ENCODE data around the gene PLEKHA8.
"Not testable (repeated sequence)": the region's sequence is repeated elsewhere in the genome, so short reads cannot be mapped to it uniquely, and the experiment has no call there.

The PLEKHA8 gene

DNA sequence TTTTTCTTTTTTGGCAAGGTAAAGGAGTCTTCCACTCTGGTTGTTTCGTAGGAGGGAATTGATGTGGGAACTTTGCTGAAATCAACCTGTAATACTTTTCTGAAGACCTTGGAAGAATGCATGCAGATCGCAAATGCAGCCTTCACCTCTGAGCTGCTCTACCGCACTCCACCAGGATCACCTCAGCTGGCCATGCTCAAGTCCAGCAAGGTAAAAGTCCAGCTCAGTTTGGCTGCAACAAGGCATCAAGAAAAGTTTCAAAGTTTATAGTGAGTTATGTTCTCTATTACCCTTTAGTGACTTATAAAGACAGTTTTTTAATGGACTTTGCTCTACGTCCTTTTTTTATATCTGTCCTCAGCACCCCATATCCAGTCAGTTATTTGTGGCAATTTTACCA, 21.0 kb downstream of the PLEKHA8 start:
- Histone ChIP-seq H3K36me3 (no peaks in the 10 kb centered on the region), H3K27ac (no peak overlapping the region), H3K4me1 (ENCODE audit: control insufficient read depth in 1 of 2, insufficient read depth in 1 of 2, low read depth in 1 of 2, low read length in 1 of 2) (no peaks in the 10 kb centered on the region), H3K27me3 (no peaks in the 10 kb centered on the region), H3K4me3 (ENCODE audit: low read depth in 1 of 2, low read length in 1 of 2) (no peak overlapping the region), H3K9me3 (no peaks in the 10 kb centered on the region)
- no peak for TF ChIP-seq CTCF (IDR thresholded peaks at IDR 0.05)

DNA sequence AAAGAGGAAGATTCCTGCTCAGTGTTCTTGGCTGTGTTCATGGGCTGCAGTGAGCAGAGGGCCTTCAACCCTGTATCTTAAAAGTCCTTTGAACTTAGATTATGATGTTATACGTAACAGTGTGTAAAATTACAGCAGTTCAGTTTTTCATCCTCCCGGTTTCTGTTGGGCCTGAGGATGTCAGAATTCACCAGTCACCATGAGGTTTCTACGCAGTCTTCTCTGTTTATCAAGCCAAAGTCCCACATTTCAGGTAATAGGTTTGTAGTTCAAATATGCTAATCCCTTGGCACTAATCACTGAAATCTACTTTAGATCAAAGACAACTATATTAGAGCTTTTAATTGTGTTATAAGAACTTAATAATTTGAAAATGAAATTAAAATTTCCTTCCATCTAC, 24.9 kb downstream of the PLEKHA8 start:
- H3K4me1 ChIP-seq (ENCODE audit: control insufficient read depth in 1 of 2, insufficient read depth in 1 of 2, low read depth in 1 of 2, low read length in 1 of 2) = no peaks in the 10 kb centered on the region
- no peaks in the 10 kb centered on the region for H3K27me3 ChIP-seq
- no peaks in the 10 kb centered on the region for H3K9me3 ChIP-seq
- no peak overlapping the region for H3K27ac ChIP-seq
- H3K36me3 ChIP-seq = no peaks in the 10 kb centered on the region
- TF ChIP-seq CTCF (IDR thresholded peaks at IDR 0.05) = no peak
- no peak overlapping the region for H3K4me3 ChIP-seq (ENCODE audit: low read depth in 1 of 2, low read length in 1 of 2)

DNA sequence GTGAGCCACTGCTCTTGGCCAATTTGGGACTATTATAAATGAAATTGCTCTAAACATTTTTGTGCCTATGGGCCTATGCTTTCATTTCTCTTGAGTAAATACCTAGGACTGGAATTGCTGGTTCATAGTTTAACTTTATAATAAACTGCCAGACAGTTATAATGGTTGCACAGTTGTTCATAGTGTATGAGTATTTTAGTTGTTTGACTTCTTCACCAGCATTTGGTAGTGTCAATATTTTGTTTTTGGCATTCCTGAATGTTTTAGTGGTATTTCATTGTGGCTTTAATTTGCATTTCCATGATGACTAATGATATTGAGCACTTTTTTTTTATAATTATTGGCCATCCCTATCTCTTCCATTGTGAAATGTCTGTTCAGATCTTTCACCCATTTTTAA, 29.5 kb downstream of the PLEKHA8 start:
- H3K9me3 ChIP-seq = no peaks in the 10 kb centered on the region
- no peaks in the 10 kb centered on the region for H3K36me3 ChIP-seq
- H3K4me3 ChIP-seq (ENCODE audit: low read depth in 1 of 2, low read length in 1 of 2) = no peak overlapping the region
- H3K27ac ChIP-seq = no peak overlapping the region
- TF ChIP-seq CTCF (IDR thresholded peaks at IDR 0.05) = no peak
- no peaks in the 10 kb centered on the region for H3K27me3 ChIP-seq
- no peaks in the 10 kb centered on the region for H3K4me1 ChIP-seq (ENCODE audit: control insufficient read depth in 1 of 2, insufficient read depth in 1 of 2, low read depth in 1 of 2, low read length in 1 of 2)

DNA sequence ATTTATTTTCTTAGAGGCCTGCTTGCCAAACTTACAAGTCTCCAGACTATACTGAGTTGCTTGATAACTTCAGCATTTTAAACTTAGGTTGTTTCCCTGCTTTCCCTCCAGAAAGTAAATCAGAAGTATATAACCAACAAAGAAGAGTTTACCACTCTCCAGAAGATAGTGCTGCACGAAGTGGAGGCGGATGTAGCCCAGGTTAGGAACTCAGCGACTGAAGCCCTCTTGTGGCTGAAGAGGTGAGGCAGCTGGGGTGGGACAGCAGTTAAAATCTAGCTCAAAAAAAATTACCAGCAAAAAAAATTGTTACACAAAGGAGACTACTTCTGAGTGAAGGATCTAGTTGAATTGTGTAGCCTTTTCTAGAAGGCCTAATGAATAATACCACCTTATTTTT, 33.6 kb downstream of the PLEKHA8 start:
- H3K4me1 ChIP-seq (ENCODE audit: control insufficient read depth in 1 of 2, insufficient read depth in 1 of 2, low read depth in 1 of 2, low read length in 1 of 2); H3K9me3 ChIP-seq; H3K27ac ChIP-seq; H3K36me3 ChIP-seq; H3K27me3 ChIP-seq; H3K4me3 ChIP-seq (ENCODE audit: low read depth in 1 of 2, low read length in 1 of 2): not testable (repeated sequence)

- H3K36me3 ChIP-seq = no peaks in the 10 kb centered on the region
- TF ChIP-seq CTCF (IDR thresholded peaks at IDR 0.05) = no peak
- no peak overlapping the region for H3K27ac ChIP-seq
These were observed 34.4 kb downstream of the PLEKHA8 start for GRCh38 chr7:30062587-30062986.

DNA sequence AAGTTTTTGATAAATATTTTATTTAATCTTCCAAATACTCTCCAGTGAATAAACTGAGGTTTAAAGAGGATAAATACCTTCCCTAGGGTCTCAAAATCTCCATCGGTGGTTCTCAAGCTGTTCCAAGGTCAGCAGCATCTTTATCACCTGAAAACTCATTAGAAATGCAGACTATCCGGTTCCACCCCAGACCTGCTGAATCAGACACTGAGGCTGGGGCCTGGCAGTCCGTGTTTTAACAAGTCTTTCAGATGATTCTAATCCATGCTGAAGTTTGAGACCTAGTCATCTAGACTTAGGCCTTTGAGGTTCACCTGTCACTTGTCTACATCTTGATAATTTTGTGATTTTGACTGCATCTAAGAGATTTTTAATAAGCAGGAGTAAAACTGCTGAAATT, 37.5 kb downstream of the PLEKHA8 start:
- Histone ChIP-seq H3K36me3 (no peaks in the 10 kb centered on the region), H3K4me1 (ENCODE audit: control insufficient read depth in 1 of 2, insufficient read depth in 1 of 2, low read depth in 1 of 2, low read length in 1 of 2) (no peaks in the 10 kb centered on the region), H3K27ac (no peak overlapping the region), H3K9me3 (no peaks in the 10 kb centered on the region), H3K27me3 (no peaks in the 10 kb centered on the region), H3K4me3 (ENCODE audit: low read depth in 1 of 2, low read length in 1 of 2) (no peak overlapping the region)
- TF ChIP-seq CTCF (IDR thresholded peaks at IDR 0.05) = no peak

More at GRCh38 chr7:30062587-30062986, 34.4 kb downstream of the PLEKHA8 start:
- no peaks in the 10 kb centered on the region for H3K4me1 ChIP-seq (ENCODE audit: control insufficient read depth in 1 of 2, insufficient read depth in 1 of 2, low read depth in 1 of 2, low read length in 1 of 2)
- H3K27me3 ChIP-seq = no peaks in the 10 kb centered on the region
- H3K9me3 ChIP-seq = no peaks in the 10 kb centered on the region
- no peak overlapping the region for H3K4me3 ChIP-seq (ENCODE audit: low read depth in 1 of 2, low read length in 1 of 2)
